Measurements from ENCODE around the gene PKIG.
"Not testable (repeated sequence)": the region's sequence is repeated elsewhere in the genome, so short reads cannot be mapped to it uniquely, and the experiment has no call there.

The PKIG gene

GRCh38 chr20:44572551-44573500 lies 9.6 kb upstream of the PKIG start:
- DNase-seq (ENCODE audit: low read depth in 2 of 2): no peak

DNA sequence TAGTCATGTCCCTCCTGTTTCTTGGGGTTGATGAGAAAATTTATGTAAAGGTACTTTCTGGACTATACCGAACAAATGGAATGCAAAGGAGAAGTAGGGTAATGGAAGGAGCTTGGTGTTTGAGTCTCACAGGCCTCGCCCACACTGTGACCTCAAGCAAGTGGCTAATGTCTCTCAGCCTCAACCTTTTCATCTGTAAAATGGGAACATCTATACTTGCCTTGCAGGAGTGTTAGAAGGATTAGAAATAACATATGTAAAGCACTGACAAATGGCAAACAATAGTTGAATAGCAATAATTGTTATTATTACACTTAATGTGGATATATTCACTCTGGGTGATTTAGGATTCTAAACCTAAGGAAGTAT lies 8.9 kb upstream of the PKIG start:
- DNase-seq (ENCODE audit: low read depth in 2 of 2): no peak

GRCh38 chr20:44574372-44574771 lies 8.0 kb upstream of the PKIG start:
- DNase-seq (ENCODE audit: low read depth in 2 of 2): no peak

GRCh38 chr20:44576297-44576696 lies 6.1 kb upstream of the PKIG start:
- no peak for DNase-seq (ENCODE audit: low read depth in 2 of 2)

- no peak for DNase-seq (ENCODE audit: low read depth in 2 of 2)
Measured at GRCh38 chr20:44579313-44580081, 2.9 kb upstream of the PKIG start.

- no peak for DNase-seq (ENCODE audit: low read depth in 2 of 2)
Measured at GRCh38 chr20:44580581-44581268, 1.7 kb upstream of the PKIG start.

DNA sequence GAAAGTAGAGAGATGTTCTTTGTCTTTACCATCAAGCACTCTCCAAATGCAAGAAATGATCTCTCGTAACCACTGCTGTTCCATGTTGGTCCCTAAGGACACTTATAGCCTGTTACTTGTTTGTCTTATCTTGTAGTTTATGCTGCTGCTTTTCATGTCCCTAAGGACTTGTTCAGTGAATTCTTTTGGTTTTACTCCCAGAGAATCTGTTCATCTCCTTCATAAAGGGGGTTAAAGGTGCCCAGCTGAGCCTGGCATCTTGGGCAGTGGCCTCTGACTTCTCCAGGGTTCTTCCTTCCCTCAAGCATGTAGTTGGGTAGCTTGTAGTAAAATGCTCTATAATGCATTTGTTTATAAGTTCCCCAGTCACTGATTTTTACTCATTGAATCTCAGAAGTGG lies 864 bp upstream of the PKIG start:
- DNase-seq (ENCODE audit: low read depth in 2 of 2): no peak

DNA sequence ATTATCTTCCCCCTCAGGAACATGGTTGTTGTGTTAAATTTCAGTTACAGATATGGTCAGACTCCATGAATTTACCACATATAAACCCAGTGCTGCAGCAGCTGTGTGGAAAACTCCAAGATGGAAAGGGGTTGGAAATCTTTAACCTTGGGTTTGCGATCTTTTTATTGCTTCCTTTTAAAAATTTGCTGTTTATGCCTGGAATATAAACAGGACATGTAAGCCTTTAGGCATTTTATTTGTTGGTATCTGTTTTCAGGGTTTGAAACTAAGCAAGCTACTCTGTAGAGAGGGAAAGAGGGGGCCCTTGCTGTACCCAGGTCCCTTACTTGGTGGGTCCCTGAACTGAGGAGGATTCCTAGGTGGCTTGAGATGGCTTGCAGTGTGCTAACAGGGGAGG lies 778 bp downstream of the PKIG start:
- DNase-seq (ENCODE audit: low read depth in 2 of 2): no peak

- DNase-seq (ENCODE audit: low read depth in 2 of 2): no peak
Measured at GRCh38 chr20:44584162-44584561, 1.8 kb downstream of the PKIG start.

DNA sequence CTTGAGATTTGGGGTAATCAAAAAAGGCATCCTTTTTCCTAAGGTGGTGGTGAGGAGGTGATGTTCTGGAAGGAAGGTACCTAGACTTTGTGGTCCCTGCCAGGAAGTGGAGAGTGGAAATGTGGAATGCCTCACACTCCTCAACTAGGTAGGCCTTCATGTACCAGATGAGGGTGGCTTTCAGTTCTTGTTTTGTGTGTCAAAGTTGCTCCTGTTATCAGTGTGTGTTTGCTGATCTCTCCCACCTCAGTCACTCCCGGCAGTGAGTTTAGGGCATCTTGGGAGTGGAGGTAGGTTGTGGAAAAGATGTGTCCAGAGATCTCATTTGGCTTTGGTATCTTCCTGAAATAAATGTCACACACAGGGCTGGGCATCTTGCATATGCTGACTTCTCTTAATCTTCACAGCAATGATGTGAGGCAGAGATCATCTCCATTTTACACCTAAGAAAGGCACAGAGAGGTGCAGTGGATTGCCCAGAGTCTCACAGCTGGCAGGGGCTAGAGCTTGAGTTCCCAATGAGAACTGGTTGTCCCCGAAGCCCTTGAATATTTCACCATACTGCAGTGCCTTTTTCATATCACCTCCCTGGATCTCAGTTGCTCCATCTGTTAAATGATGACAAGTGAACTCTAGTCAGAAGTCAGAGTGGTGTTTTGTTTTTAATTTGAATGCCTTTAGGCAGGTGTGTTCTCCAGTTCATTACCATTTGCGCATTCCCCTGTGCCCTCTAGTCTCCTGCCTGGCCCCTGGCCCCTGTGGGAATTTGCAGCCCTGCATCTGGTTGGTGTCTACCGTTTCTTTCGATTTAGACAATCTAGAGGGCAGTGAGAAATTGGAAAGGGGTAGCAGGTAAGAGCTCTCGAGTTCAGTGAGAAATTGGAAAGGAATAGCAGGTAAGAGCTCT lies 2.9 kb downstream of the PKIG start:
- DNase-seq (ENCODE audit: low read depth in 2 of 2): no peak

GRCh38 chr20:44586289-44586911 lies 4.0 kb downstream of the PKIG start:
- DNase-seq (ENCODE audit: low read depth in 2 of 2): no peak

- DNase-seq (ENCODE audit: low read depth in 2 of 2): no peak
Measured at GRCh38 chr20:44587035-44587980, 4.9 kb downstream of the PKIG start.

- not testable (repeated sequence) for DNase-seq (ENCODE audit: low read depth in 2 of 2)
Measured at GRCh38 chr20:44588321-44588720, 5.9 kb downstream of the PKIG start.

DNA sequence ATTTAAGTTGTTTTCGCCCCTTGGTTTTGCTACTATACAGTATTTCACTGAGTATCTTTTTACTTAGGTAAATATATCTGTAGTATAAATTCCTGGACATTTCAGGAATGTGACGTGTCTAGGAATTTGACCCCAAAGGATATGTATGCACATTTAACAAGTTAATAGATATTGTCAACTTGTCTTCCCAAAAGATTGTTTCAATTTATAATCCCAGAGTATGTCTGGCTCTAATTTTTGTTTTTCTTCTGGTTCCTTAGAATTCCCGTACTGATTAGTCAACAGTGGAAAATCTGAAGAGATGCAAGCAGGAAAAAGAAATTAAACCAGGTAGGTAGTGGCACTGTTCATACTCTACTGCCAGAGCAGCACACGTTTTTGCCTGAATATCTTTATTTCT lies 7.2 kb downstream of the PKIG start:
- no peak for DNase-seq (ENCODE audit: low read depth in 2 of 2)

GRCh38 chr20:44590980-44591778 lies 8.8 kb downstream of the PKIG start:
- no peak for DNase-seq (ENCODE audit: low read depth in 2 of 2)

GRCh38 chr20:44592366-44592765 lies 10.0 kb downstream of the PKIG start:
- no peak for DNase-seq (ENCODE audit: low read depth in 2 of 2)

GRCh38 chr20:44593751-44594150 lies 11.4 kb downstream of the PKIG start:
- no peak for DNase-seq (ENCODE audit: low read depth in 2 of 2)

GRCh38 chr20:44594730-44595129 lies 12.4 kb downstream of the PKIG start:
- DNase-seq (ENCODE audit: low read depth in 2 of 2): no peak

DNA sequence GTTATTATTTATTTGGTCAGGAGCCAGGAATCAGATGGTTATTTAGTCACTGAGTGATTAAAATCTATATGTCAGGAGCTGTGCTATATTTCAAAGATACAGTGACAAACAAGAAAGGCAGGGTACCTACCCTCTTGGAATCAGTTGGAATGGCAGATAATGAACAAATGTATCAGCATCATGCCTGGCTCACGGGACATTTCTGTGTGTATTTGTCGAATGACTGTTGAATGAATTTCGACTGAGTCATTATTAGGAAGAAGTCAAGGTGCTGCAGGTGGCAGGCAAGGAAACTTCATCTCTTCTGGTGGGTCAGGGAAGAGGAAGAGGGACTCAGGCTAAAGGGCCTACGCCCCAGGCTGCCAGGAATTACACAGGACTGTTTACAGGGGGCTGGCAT lies 13.6 kb downstream of the PKIG start:
- no peak for DNase-seq (ENCODE audit: low read depth in 2 of 2)
